ENCODE measurements around the gene CLDN25.
"Not testable (repeated sequence)": the region's sequence is repeated elsewhere in the genome, so short reads cannot be mapped to it uniquely, and the experiment has no call there.

The CLDN25 gene

DNA sequence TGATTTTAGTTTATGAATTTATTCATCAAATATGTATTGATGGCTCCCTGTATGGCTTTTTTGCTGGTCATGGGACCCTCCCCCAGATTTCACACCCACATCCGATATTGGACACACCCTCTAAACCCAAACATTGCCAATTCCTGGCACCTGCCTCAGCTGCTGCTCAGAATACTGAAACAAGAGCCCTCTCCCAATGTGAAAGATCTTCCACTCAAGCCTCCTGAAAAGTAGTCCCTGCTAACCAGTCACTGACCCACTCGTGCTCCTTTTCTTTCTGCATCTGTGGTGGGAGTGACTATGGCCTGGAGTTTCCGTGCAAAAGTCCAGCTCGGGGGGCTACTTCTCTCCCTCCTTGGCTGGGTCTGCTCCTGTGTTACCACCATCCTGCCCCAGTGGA is at the start of gene CLDN25:
Gene CLDN25 (plus strand): TSS at position 301 of the 400 bp plus-strand sequence. CDS start 0 bp downstream, at position 301.
- no peak for DNase-seq (ENCODE audit: low read depth in 2 of 2)

DNA sequence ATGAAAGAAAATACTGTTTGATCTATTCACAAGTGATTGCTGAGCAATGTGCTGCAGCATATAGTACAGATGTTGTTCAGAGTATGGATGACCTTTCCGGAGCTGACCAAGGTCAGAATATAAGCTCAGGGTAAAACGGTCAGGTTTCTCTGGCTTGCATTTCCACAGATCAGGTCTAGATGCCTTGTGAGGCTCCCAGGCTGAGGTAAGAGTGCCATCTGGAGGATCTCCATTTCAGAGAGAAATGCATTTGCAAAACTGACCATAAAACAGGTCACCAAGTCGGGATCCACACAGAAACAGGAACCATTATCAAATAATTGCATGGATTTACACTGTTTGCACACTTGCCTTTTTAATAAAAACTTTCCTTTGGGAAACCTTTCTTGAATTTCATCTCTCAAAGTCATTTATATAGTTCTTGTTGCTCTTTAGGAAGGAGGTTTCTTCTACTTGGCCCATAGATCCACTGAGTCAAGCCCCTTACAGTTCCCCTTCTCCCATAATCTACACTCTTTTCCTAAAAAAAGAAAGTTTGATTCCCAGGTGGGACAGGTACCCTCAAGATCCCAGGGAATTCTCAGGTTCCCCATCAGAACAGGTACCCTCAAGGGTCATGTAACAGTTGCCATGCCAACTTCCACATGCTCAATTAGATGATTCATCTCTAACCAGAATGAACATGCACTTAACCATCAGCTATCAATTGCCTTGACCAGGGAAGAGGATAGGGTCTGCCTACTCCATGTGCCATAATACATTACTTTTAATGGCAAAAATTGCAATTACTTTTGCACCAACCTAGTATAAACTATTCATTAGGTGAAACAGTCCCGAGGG is 48.5 kb upstream of the CLDN25 start:
- no peak for DNase-seq (ENCODE audit: low read depth in 2 of 2)

DNA sequence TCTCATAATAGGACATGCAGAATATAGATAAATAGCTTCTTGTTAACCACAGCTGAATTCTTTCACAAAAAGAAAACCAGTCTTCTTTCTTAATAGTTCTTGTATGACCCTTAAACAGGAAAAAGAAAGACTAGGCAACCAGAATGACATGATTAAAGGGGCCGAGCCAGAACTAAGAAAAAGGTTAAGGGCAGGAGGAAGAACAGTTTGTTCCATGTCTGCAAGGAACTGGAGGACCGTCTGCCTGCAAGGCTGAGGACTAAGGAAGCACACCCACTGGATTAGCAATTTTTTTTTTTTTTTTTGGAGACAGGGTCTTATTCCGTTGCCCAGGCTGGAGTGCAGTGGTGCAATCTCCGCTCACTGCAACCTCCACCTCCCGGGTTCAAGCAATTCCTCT is 47.5 kb upstream of the CLDN25 start:
- no peak for DNase-seq (ENCODE audit: low read depth in 2 of 2)

DNA sequence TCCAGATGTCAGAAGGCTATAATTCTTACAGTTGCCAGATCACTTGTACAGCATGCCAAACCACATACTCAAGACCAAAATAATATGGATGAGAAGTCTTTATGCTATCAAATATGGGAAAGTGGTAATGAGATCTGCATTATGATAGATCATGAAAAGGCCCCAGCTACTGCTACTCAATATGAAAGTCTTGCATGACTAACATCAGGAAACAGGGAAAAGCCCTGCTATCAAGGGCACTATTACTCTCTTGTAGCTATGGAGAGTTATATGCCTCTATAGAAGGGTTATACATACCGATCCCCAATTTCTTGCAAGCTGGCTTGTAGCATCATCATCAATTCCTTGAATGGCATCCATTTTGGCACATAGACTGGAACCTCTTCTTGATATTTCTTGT is 43.3 kb upstream of the CLDN25 start:
- no peak for DNase-seq (ENCODE audit: low read depth in 2 of 2)

DNA sequence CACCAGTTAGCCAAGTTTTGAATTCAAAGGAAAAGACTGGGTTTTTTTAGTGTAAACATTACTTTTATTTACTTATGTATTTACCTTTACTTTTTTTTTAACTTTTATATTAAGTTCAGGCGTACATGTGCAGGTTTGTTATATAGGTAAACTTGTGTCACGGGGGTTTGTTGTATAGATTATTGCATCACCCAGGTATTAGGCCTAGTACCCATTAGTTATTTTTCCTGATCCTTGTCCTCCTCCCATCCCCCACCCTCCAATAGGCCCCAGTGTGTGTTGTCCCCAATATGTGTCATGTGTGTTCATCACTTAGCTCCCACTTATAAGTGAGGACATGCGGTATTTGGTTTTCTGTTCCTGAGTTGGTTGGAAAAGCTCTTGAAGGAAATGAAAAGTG is 26.7 kb upstream of the CLDN25 start:
- DNase-seq (ENCODE audit: low read depth in 2 of 2) = no peak

DNA sequence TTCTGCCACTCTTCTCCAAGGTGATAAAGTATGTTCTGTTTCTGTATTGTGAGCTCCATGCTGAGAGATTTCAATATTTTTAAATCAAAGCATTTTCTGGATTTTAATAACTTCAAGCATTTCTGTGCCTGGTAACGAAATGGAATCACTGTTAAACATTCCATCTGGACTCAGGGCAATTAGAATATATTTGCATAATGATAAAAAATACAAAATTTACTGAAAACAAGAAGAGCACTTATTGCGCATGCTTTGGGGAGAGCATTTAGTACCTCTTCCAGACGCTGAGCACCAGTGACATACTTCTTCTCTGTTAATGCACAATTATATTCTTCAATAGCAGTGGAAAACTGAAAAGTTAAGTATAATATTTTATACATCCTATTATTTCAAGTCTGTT is 19.4 kb upstream of the CLDN25 start:
- DNase-seq (ENCODE audit: low read depth in 2 of 2) = no peak

DNA sequence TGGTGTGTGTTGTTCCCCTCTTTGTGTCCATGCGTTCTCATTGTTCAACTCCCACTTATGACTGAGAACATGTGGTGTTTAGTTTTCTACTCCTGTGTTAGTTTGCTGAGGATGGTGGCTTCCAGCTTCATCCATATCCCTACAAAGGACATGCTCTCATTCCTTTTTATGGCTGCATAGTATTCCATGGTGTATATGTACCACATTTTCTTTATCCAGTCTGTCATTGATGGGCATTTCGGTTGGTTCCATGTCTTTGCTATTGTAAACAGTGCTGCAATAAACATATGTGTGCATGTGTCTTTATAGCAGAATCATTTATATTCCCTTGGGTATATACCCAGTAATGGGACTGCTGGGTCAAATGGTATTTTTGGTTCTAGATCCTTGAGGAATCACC is 16.6 kb upstream of the CLDN25 start:
- not testable (repeated sequence) for DNase-seq (ENCODE audit: low read depth in 2 of 2)

DNA sequence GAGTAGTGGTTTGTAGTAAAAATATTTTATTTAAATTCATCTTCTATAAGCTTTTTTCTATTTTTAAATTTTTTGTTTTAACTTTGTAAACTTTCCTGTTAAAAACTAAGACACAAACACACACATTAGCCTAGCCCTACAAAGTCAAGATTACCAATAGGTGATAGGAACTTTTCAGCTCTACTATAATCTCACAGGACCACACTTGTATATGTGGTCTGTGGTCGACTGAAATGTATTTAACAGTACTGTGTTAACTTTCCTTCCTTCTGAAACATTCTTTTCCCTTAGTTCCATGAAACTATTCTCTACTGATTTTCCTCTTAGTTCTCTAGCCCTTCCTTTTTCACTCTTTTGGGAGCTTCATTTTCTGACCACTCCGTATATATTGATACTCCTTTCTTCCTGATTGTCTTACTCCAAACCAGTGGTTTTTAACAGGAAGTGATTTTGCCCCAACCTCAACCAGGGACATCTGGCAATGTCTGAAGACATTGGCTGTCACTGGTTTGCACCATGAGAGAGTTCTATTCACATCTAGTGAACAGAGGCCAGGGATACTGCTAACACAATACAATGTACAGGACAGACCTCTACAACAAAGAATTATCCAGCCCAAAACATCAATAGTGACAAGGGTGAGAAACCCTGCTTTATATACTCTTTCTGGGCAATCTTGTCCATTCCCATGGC is 14.9 kb upstream of the CLDN25 start:
- no peak for DNase-seq (ENCODE audit: low read depth in 2 of 2)

DNA sequence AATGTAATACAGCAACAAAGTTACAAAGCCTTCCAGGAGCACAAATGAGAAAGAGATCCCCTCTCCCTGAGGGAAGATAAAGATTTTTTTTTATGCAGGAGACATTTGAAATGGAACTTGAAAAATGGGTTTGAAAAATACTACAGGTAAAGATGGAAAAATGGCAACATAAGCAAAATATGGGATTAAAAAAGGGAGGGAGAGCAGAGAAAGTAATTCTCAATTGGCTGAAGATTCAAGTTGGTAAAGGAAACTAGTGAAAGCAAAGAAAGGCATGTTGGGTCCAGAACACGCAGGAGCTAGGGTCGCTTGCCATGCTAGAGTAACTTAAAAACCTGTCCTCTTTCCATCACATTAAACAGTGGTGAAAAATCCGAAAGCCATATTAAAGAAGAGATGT is 7.6 kb upstream of the CLDN25 start:
- no peak for DNase-seq (ENCODE audit: low read depth in 2 of 2)

DNA sequence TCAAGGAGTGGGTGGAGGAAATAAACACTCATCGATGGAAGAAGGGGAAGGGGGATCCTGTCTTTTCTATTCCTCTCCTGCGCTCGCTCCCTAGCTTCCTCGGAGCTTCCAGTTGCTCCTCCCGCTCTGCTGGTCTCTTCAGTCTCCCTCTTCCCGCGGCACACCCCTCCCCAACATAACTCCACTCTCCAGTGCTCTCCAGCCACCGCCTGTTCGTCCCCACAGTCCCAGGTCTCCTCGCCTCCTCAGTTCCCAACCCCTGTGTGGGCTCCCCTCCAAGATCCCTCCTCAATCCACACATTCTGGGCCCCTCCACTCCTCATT is 6.5 kb upstream of the CLDN25 start:
- no peak for DNase-seq (ENCODE audit: low read depth in 2 of 2)

DNA sequence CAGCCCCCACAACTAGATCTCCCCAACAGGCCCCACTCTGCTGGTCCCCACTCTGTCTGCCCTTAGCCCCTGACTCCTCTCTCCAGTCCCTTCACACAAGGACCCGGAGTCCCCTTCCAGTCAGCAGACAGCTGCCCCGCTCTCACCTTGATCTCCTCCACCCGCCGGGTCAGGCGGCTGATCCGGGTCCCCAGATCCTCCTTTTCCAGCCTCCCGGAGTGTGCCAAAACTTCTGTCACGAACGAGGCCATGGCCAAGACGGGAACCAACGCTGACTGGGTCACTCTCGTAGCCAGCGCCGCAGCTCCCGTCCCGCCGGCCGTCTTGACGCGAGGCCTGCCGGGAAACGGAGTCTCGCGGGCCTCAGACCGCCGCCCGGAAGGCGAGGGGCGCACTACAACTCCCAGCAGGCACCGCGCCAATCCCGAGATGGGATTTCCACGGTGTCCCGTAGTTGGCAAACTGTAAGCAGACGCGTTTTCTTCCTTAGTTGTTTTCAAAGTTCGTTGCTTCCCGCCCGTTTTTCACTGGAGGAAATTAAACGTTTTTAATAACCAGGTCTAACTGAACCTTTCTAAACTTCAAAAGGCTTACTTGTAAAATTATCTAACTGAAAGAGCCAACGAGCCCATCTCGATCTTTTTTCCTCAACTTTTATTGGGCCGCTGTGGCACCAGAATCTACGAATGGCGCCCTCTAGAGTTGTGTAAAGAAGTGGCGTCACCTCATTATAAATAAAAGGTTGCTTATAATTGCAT is 6.0 kb upstream of the CLDN25 start, which contains the start of gene ZW10:
Gene ZW10 (minus strand): TSS at position 277 of the 758 bp plus-strand sequence. CDS start 26 bp downstream, at position 251.
- peak; percentile 82 to 86 for DNase-seq (ENCODE audit: low read depth in 2 of 2)

DNA sequence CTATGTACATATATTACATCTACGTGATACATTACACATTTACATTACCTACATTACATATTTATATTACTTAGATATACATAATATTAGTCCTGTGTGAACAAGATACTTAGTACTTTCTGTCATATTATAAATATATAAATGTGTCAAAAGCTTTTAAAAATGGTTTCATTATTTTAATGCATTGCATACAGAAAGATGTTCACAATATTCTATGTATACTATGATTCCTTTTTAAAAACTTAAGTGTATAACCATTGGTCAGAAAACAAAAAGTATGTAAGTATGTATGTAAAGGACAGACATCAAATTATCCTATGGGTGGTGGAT is 5.5 kb upstream of the CLDN25 start:
- DNase-seq (ENCODE audit: low read depth in 2 of 2) = no peak

DNA sequence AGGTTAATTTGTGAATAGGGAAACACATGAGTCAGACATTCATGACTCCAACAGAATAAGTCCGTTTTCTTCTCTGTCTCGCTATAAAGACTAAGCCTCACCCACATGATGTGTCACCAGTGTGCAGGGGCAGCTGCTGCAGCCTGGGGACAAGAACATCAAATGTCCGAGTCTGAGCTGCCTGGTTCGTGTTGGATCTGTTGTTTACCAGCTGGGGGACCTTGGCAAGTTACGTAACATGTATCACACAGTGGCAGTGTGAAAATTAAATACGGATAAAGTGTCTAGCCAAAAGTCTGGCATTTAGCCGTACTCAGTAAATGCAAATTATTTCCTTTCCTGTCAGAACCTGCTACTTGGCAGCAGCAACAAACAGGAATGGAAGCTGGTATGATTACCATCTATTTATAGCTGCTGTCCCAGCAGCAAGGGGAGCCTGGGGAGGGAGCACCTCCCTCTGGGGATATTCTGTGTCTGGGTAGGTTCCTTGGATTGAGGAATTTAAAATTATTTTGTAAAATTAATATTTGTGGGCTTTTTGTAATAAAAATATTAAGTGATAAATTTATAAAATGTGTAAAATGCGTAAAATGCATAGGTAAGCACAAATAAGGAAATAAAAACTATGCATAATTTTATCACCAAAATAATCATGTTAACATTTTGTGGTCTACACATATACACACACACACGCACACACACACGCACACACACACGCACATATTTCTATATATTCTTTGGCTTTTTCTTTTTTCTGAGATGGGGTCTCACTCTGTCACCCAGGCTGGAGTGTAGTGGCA is 1.3 kb upstream of the CLDN25 start:
- no peak for DNase-seq (ENCODE audit: low read depth in 2 of 2)

DNA sequence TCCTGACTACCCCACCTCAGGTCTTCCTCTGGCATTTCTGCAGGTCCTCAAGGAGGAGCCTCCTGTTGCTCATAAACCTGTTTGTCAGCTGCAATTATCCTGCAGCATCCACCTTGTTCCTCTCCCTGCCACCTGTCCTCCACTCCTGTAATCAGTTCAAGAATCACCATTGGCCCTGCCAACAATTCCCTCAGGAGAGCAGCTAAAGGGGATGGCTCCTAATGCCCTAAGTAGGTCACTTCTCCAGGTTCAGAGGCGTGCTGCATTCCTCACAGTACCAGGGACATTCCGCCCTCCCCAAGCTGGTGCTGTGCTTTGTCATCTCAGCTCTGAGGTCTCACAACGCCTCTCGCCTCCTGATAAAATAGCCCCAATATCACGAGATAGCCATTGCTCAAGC is 2.1 kb downstream of the CLDN25 start:
- no peak for DNase-seq (ENCODE audit: low read depth in 2 of 2)

DNA sequence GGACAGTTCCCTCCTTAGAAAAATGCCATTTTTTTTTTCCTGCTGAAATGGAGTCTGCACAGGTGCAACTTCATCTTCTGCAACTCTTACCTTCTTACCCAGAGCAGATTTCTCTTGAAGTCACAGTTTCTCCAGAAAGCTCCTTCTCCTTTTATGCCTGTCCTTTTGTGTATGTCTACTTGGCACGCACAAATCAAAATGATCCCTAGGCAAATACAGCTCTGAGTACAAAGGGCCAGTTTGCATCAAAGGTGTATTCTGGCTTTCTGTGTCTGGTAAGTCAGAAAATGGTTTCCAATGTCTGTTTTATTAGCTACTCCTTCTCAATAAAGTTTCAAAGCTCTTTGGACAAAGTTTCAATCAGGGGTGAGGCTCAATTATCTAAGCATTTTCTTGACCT is 2.5 kb downstream of the CLDN25 start:
- DNase-seq (ENCODE audit: low read depth in 2 of 2) = no peak

DNA sequence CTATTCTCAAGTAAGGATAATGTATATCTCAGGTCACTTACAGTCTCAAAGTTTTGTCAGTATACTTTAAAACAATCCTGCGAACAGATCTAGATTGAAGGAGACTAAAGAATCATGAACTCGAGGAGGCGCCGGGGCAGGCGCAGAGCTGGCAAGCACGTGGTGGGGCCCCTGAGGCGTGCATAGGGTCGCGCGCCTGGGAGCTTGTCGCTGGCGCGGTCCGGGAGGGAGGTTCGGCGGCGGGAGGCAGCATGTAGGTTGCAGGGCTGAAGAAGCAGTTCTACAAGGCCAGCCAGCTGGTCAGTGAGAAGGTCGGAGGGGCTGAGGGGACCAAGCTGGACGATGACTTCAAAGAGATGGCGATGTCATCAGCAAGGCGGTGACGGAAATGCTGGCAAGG is 9.4 kb downstream of the CLDN25 start:
- DNase-seq (ENCODE audit: low read depth in 2 of 2) = not testable (repeated sequence)

DNA sequence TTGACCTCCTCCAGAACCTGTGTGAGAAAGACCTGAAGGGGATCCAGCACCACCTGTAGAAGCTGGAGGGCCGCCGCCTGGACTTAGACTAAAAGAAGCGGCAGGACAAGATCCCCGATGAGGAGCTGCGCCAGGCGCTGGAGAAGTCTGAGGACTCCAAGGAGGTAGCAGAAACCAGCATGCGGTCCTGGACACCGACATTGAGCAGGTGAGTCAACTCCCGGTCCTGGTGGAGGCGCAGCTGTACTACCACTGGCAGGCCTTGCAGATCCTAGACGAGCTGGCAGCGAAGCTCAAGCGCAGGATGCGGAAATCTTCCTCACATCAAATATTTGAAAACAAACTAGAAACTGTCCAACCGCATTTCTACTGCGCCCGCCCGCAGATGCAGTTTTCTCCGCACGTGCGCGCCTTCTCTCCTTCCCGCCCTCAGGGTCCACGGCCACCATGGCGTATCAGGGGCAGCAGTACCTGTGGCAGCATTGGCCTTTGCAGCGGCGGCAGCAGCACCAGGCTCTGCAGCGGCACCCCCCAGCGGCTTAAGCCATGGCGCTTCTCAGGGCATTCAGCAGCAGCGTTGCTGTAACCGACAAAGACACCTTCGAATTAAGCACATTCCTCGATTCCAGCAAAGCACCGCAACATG is 10.2 kb downstream of the CLDN25 start:
- DNase-seq (ENCODE audit: low read depth in 2 of 2) = no peak

DNA sequence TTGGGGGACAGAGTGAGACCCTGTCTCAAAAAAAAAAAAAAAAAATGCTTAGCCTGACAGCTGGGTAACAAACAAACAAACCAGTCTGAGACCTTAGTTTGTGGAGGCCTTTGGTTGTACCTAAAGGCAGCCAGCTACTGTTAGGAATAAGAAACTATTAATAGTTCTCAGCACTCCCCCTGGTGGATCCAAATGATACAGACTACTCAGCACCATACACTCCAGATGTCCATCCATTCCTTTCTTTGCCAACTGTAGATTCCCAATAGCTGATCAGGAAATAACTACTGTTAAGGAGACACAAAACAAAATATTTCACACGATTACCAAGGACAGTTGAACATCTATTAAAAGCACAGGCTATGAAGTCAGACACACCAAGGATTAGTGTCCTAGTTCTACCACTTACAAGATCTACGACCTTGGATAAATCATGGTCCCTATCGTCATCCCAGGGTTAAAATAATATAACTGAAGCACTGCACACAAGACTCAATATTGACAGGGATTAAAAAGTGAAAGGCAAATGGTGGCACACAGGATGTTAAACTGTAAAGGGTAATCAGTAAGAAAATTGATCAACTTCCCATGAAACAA is 17.2 kb downstream of the CLDN25 start:
- DNase-seq (ENCODE audit: low read depth in 2 of 2) = no peak

DNA sequence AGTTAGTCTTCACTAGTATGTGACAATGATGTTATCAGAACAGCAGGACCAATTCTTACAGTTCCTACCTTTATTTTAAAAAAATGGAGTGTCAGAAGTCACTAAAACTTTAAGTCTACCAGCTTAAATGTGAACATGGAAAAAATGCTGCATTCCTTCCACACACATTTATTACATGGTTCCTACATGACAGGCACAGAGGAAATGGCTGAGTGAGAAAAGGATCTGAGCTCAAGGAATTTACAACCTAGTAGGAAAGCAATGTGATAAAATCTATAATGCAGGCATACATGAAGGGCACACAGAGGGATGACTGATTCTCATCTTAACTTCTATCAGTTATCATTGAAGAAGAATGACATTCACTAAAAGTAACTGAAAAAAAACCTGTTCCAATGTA is 23.0 kb downstream of the CLDN25 start:
- no peak for DNase-seq (ENCODE audit: low read depth in 2 of 2)

DNA sequence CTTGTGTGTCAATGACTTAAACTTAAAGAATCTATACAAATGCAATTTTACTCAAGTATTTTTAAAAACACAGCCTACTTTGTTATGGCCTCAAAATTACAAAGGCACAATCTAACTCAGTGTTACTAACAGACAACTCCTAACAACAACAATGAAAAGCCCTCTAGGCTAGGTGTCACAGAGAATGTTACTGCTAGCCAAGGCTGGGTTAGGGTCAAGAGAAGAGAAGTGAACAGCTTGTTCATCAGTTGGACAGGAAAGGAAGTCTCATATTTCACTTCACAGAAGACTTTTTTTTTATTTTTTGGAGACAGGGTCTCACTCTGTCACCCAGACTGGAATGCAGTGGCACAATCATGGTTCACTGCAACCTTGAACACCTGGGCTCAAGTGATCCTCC is 26.0 kb downstream of the CLDN25 start:
- DNase-seq (ENCODE audit: low read depth in 2 of 2) = no peak

DNA sequence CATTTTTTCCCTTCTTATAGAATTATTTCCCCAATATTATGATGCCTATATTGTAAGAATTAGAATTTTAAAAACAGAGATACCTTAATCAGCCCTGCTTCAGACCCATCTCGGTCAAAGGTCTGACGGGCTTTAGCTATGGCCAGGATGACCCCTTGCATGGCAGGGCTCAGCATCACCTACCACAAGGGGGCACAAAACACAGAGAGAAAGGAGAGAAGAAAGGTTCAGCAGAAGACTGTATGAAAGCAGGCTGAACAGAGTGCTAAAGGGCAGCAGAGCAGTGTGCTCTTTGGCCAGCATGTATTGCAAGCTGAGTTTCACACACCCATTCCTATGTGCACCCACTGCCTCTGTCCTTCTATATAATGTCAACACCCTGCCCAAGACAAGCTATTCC is 26.8 kb downstream of the CLDN25 start:
- no peak for DNase-seq (ENCODE audit: low read depth in 2 of 2)

Data from stimulated activated CD8-positive, alpha-beta memory T cell treated with anti-CD3 and anti-CD28 coated beads, Interleukin-15, amount 100 ng/mL, for 4 hours (primary cell).